ENCODE data around the gene LRRC61.
"Not testable (repeated sequence)": the region's sequence is repeated elsewhere in the genome, so short reads cannot be mapped to it uniquely, and the experiment has no call there.

Gene LRRC61

DNA sequence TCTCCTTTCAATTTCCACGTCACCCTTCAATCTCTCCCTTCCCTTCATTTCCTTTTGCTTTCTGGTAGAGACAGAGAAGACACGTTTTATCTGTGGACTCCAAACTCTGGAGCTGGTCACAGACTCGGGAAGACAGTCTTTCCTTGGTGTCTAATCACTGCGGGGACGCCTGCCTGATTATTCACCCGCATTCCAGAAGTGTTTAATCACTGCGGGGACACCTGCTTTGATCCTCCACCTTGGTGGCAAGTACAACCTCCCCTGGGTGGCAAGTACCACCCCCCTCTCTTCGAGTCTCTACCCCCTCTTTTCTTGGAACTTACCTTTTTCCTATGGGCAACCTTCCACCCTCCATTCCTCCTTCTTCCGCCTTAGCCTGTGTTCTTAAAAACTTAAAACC, 15.3 kb upstream of the LRRC61 start:
- DNase-seq: no peak

DNA sequence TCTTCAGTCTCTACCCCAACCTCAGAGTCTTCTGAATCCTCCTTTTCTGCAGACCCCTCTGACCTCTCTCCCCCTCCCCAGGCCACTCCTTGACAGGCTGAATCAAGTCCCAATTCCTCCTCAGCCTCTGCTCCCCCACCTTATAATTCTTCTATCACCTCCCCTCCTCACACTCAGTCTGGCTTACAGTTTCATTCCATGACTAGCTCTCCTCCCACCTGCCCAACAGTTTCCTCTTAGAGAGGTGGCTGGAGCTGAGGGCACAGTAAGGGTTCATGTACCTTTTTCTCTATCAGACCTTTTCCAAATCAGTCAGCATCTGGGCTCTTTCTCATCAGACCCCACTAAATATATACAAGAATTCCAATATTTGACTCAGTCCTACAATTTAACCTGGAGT, 14.6 kb upstream of the LRRC61 start:
- no peak for DNase-seq

DNA sequence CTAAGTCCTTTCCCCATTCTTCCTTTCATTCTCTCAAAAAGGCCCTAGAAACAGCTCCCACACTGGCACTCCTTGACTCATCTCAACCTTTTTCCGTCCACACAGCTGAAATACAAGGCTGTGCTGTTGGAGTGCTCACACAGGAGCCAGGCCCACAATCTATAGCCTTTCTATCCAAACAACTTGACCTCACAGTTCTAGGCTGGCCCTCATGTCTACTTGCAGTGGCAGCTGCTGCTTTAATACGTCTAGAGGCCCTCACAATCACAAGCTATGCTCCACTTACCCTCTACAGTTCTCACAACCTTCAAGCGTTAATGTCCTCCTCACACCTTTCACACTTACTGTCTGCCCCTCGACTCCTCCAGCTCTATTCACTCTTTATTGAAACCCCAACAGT, 12.0 kb upstream of the LRRC61 start:
- no peak for DNase-seq

- DNase-seq: no peak
Measured at GRCh38 chr7:150311711-150312110, 11.4 kb upstream of the LRRC61 start.

- DNase-seq: not testable (repeated sequence)
Measured at GRCh38 chr7:150312649-150313366, 10.3 kb upstream of the LRRC61 start.

GRCh38 chr7:150313367-150313809, 9.8 kb upstream of the LRRC61 start:
- no peak for DNase-seq

DNA sequence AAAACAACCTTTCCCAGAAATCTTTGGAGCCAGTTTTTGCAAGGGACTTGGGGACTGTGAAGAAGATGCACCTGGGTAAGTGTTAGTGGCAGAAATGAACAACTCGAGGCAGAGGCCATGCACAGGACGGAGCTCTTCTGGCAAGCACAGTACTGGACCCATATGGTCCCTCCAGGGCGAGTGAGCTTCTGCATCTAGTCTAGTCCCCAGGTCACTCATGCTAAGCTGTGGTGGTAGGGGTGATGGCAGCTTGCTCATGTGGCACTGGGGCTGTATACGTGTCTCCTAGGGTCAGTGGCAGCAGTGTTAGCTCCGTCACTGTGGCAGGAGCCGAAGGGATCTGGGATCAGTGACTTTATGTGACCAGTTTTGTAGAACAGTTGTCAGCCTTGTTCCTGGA, 9.3 kb upstream of the LRRC61 start:
- no peak for DNase-seq

- no peak for DNase-seq
Measured at GRCh38 chr7:150314639-150315239, 8.4 kb upstream of the LRRC61 start.

DNA sequence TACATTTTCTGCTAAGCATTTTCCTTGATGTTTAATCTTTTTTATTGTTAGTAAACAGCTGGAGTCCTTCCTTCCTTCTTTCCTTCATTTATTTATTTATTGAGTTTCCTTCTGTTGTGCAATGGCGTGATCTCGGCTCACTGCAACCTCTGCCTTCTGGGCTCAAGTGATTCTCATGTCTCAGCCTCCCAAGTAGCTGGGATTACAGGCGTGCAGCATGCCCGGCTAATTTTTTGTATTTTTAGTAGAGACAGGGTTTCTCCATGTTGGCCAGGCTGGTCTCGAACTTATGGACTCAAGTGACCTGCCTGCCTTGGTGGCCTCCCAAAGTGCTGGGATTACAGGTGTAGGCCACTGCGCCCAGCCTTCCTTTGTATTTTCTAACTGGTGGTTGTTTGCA, 6.2 kb upstream of the LRRC61 start:
- not testable (repeated sequence) for DNase-seq

GRCh38 chr7:150317748-150318444, 5.3 kb upstream of the LRRC61 start:
- DNase-seq: no peak

DNA sequence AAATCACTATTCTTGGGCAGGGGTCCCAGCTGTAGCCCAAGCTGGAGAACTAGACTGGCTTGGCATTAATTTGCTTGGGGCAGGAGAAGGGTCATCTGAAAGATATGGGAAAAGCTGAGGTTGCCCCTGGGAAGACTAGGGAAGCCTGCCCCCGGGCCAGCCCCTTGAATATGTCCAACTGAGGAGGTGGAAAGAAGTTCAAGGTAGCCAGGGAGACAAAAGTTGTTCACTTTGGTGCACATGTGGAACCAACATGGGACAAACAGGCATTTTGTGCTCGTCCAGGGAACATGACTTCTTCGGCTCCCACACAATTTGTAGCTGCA, 1.4 kb upstream of the LRRC61 start:
- DNase-seq: no peak

- DNase-seq: no peak
Measured at GRCh38 chr7:150322114-150322832, 882 bp upstream of the LRRC61 start.

GRCh38 chr7:150323682-150324372, 672 bp downstream of the LRRC61 start:
- DNase-seq: no peak

DNA sequence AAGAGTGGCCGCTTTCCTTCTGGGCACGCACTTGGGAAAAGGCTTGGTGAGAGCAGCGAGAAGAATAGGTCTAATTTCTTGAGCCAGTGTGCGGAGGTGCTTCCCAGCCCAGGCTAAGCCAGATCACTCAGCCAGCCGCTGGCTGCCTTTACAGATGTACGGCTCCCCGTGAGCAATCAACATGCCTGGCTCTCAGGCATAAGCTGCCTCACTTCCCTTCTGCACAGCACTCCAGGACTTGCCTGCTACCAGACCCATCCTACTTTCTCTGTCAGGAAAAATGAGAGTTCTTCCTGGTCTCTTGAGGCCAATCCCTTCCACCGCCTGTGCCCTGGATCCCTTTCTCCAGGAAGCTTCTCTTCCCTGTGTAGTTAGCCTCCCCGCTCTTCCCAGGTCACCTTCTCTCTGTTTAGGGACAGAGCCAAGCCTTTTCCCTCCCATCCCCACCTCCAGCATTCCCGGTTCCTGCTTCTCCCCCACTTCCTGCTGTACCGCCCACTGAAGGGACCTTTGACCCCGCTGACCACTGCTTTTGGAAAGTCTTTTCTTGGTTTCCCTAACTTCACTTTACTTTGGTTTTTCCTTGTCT, 1.3 kb downstream of the LRRC61 start:
- no peak for DNase-seq

DNA sequence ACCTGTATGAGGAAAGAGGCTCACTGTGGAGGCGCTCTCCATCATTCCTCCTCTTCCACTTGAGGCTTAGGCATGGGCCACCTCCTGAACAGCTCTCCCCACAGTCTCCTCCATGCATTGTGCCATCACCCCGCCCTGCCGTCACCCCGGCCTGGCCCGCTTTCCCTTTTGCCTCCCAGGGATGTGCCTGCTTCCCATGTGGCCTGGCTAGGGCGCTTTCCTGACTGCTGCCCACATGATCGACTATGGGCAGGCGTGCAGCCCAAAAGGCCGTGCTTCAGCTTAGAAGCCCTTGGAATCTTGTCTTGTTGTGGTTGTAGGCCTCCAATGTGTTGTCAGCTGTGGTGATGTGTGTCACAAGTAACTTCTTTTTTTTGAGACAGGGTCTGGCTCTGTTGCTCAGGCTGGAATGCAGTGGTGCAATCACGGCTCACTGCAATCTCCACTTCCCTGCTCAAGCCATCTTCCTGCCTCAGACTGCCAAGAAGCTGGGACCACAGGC, 2.0 kb downstream of the LRRC61 start:
- no peak for DNase-seq

GRCh38 chr7:150325901-150326300, 2.7 kb downstream of the LRRC61 start:
- no peak for DNase-seq

DNA sequence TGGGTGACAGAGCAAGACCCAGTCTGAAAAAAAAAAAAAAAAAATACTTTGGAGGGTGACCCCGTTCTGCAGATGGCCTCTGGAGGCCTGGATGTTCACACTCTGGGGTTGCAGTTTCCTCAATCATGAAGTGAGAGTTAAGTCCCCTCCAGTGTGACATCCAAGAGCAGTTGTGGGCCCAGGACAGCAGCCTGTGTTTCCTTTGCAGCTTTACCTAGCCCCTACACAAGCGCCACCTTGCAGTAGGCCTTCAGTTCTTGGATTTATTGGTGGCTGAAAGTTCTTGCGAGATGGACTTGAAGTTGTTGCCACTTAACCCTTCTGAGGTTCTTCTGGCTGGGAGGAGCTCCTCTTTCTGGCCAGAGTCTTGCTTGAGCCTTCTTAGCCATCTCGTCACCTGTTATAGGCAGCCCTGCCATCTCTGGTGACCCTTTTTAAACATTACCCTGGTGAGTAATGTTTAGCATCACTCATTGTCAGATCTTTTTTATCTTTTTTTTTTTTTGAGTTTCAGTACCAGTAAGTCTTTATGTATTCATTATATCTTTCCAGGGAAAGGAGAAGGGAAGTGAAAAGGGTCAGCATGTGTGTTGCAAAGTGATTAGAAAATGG, 3.6 kb downstream of the LRRC61 start:
- DNase-seq: no peak

GRCh38 chr7:150327308-150327707, 4.2 kb downstream of the LRRC61 start:
- no peak for DNase-seq

GRCh38 chr7:150329331-150330120, 6.4 kb downstream of the LRRC61 start:
- DNase-seq: no peak

GRCh38 chr7:150330211-150330885, 7.2 kb downstream of the LRRC61 start:
- no peak for DNase-seq

Data from fibroblast of skin of back (primary cell).